K562 (cell line): ENCODE measurements around the gene MAPK8IP2. TPM values are rescaled to one million over a fixed set of nuclear protein-coding genes. Genes with fewer than 3 reads are reported as not detected.

Source experiments
- GTF2F1 ChIP-seq: IDR thresholded peaks from 2 replicates; pipeline ENCODE4 v1.6.1; 2011; ENCODE audit warnings: low read depth, low read length, improper control_type of control experiment
- KLF16 ChIP-seq: IDR thresholded peaks from 2 replicates; pipeline ENCODE4 v1.6.1; 2016; ENCODE audit warnings: antibody characterized with exemption
- MAZ ChIP-seq, 2 experiments: fragments of 450-650 bp in 1 of 2; sonication (generic) in 1 of 2; formaldehyde crosslinking; IDR thresholded peaks in 1 of 2; conservative IDR thresholded peaks in 1 of 2; 2 replicates each; pipeline versions ENCODE4 v1.4.0 to v1.5.0; 2020; ENCODE audit warnings: mild to moderate bottlenecking in 1 of 2, missing genetic modification reagents in 1 of 2
- REST ChIP-seq, 2 experiments: fragments of 450-650 bp; formaldehyde crosslinking in 1 of 2; IDR thresholded peaks; 2 replicates each; pipeline versions ENCODE4 v1.4.0 to v1.6.1; 2014 to 2020; ENCODE audit warnings: mild to moderate bottlenecking in 2 of 2, borderline replicate concordance in 1 of 2, low read depth in 1 of 2
- SMAD4 ChIP-seq: fragments of 250-450 bp; sonication (Bioruptor Pico); conservative IDR thresholded peaks from 2 replicates; pipeline ENCODE4 v1.8.0; 2021; ENCODE audit warnings: inconsistent platforms, mild to moderate bottlenecking, moderate library complexity
- STAT5B ChIP-seq: fragments of 250-450 bp; sonication (Bioruptor Pico); IDR thresholded peaks from 2 replicates; pipeline ENCODE4 v1.8.0; 2021; ENCODE audit warnings: mild to moderate bottlenecking, inconsistent platforms
- polyA plus RNA-seq, 8 experiments: library from polyadenylated mRNA; depleted of rRNA in 4 of 8; stranded (reverse) in 5 of 8; unstranded in 3 of 8; fragments of >200 nt; fragmentation: Nextera tagmentation in 2 of 8; fragmentation: Illumina TruSeq in 1 of 8; extraction: Ambion mirVana in 2 of 8; extraction: Trizol in 1 of 8; gene quantifications; 2 replicates each; pipeline versions ENCODE4 v1.2.1 to v1.2.3, GENCODE V29; 2011 to 2014; ENCODE audit warnings: inconsistent platforms in 1 of 8, missing spikeins in 1 of 8
- total RNA-seq, 7 experiments: library from RNA; depleted of rRNA in 6 of 7; stranded (reverse); fragments of >200 nt in 6 of 7; fragmentation: Illumina TruSeq in 2 of 7; extraction: Trizol in 2 of 7; gene quantifications; 2 replicates each; pipeline versions ENCODE4 v1.2.1 to v1.2.3, GENCODE V29; 2011 to 2021; ENCODE audit warnings: low replicate concordance in 1 of 7
- TF ChIP-seq, protein P1 (sequence below): fragments of 450-650 bp; formaldehyde crosslinking; IDR thresholded peaks from 2 replicates; pipeline ENCODE4 v1.4.0; 2020; ENCODE audit warnings: mild to moderate bottlenecking, moderate library complexity

Gene MAPK8IP2
- total and polyA plus RNA-seq, 9 of the 15 experiments (the other 6 are each of a cell fraction or from before 2014, with no cell fraction given), result 0.01 to 0.47 (median 0.07) TPM; not detected in 2

DNA sequence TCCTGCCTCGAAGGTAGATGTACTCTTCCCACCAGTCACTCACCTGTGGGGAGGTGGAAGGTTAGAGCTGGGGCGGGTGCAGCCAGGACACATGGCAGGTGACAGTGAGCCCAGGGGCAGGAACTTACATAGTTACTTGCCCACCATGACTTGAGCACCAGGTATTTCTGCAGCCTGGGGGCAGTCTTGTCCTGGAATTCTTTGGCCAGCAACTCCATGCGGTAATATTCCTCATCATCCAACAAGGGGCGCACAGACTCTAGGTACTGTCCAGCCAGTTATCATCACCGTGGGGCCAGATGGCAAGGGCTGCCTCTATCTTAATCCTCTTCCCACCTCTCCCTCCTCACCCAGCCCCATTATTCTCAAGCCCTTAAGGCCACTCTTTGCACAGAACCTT, 24.5 kb upstream of the MAPK8IP2 start (continued):
- peak; percentile 91 for TF ChIP-seq REST (IDR thresholded peaks at IDR 0.05; ENCODE audit: borderline replicate concordance)
- no peak for TF ChIP-seq REST (CRISPR knock-in tag; IDR thresholded peaks at IDR 0.05; ENCODE audit: low read depth)
- no peak for TF ChIP-seq GTF2F1
- no peak for TF ChIP-seq STAT5B (CRISPR knock-in tag)
- TF ChIP-seq SMAD4 (CRISPR knock-in tag), result no peak
- TF ChIP-seq, protein P1, sequence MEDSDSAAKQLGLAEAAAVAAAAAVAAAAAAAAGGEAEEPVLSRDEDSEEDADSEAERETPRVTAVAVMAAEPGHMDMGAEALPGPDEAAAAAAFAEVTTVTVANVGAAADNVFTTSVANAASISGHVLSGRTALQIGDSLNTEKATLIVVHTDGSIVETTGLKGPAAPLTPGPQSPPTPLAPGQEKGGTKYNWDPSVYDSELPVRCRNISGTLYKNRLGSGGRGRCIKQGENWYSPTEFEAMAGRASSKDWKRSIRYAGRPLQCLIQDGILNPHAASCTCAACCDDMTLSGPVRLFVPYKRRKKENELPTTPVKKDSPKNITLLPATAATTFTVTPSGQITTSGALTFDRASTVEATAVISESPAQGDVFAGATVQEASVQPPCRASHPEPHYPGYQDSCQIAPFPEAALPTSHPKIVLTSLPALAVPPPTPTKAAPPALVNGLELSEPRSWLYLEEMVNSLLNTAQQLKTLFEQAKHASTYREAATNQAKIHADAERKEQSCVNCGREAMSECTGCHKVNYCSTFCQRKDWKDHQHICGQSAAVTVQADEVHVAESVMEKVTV (CRISPR knock-in tag), result peak; percentile 72
- 0 out of 2 replicates have a peak, but pooled peaks have one; percentile 11 for TF ChIP-seq KLF16
- TF ChIP-seq MAZ (CRISPR knock-in tag; conservative IDR thresholded peaks at IDR 0.05 in 1 of 2, IDR thresholded peaks at IDR 0.05 in 1 of 2), result 0 out of 4 replicates have a peak, but pooled peaks of 1 of the 2 experiments have one; percentile 19
